Measurements from ENCODE around the gene ATP6V1C2.

DNA sequence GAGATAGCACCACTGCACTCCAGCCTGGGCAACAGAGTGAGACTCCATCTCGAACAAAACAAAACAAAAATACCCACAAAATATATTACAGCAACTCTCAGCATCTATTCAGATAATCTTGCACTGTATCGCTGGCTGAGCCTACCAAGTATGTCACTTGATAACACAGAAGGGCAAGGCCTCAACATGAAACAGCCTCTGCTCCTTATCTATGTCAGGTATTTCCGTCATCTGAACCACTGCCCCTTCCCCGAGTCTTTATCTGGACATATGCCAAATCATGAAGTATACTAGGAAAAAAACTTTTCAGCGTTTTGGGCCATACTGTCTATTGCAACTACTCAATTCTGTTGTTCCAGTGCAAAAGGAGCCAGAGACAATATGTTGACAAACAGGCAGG lies 73.4 kb downstream of the ATP6V1C2 start:
- TF ChIP-seq POLR2A (IDR thresholded peaks at IDR 0.05; ENCODE audit: low read length) (no peak), GATA1 (IDR thresholded peaks at IDR 0.05; ENCODE audit: low read depth, low read length) (no peak)
